ENCODE measurements around the gene ZNF518A.

- TF ChIP-seq CTCF (IDR thresholded peaks at IDR 0.05) (no peak), POLR2A (IDR thresholded peaks at IDR 0.05) (no peak)
These were observed 36.9 kb upstream of the ZNF518A start for GRCh38 chr10:96092999-96093767.
